ENCODE results near the gene GREM1. TPM values are rescaled to one million over a fixed set of nuclear protein-coding genes. Genes with fewer than 3 reads are reported as not detected.

The GREM1 gene
- total and polyA plus RNA-seq, 2 of the 8 experiments (the other 6 are each of a cell fraction or from before 2014, with no cell fraction given): 0.12 to 1.1 TPM

DNA sequence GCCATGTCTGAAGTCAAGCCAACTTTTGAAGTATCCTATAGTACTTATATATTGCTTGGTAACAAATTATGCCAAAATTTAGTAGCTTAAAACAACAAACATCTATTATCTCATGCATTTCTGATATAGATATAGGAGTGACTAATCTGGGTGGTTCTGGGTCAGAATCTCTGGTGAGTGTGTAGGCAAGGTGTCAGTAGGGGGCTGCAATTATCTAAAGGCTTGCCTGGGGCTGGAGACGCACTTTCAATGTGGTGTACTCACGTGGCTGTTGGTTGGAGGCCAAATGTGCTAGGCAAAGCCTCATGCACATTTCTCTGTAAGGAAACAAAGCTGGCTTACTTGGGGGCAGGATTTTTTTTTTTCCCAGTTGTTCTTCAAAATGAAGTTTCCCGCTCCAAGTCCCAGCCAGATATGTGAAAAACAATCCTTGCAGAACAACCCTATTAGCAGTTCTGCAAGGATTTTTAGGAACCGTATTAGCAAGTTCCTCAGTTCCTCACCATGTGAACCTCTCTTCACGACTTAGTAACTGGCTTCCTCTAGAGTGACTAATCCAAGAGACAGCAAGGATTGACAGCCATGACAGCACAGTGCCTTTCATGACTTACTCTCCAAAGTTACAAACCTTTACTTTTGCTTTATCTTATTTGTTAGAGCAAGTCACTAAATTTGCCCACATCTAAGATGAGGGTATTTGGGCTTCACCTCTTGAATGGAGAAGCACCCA lies 25.8 kb downstream of the GREM1 start:
- WGBS, 2 experiments (ENCODE audit: extremely low coverage in 1 of 2, insufficient coverage in 1 of 2, insufficient read length in 1 of 2, insufficient replicate concordance in 2 of 2, low coverage in 1 of 2, low lambda C conversion rate in 2 of 2, missing lambda C conversion rate in 1 of 2): 78% methylated on average over 5 of the region's 5 CpGs; no CpG with 5 or more reads in 1 of the 2 experiments
- CTCF ChIA-PET (ENCODE audit: partially characterized antibody): interaction anchor here (0.6 to 0.8 kb wide), 2 partner anchors 19 to 431 kb away, joined by 3 to 4 read pairs; no protein-coding TSS in a partner anchor
- no peak for FAIRE-seq
- TF ChIP-seq NANOG (IDR thresholded peaks at IDR 0.05; ENCODE audit: insufficient read depth, low read depth, low read length, poor library complexity, severe bottlenecking) (no peak), RBBP5 (IDR thresholded peaks at IDR 0.05; ENCODE audit: borderline replicate concordance, low read depth, low read length) (no peak), POU5F1 (IDR thresholded peaks at IDR 0.05; ENCODE audit: low read depth, low read length) (no peak), CBX8 (IDR thresholded peaks at IDR 0.05; ENCODE audit: borderline replicate concordance, low read depth, low read length) (no peak), ZNF274 (IDR thresholded peaks at IDR 0.05; ENCODE audit: borderline replicate concordance, extremely low read depth, low read length) (no peak), HDAC6 (IDR thresholded peaks at IDR 0.05; ENCODE audit: low read depth, low read length) (no peak), SP2 (IDR thresholded peaks at IDR 0.05; ENCODE audit: low read length) (no peak), EGR1 (IDR thresholded peaks at IDR 0.05; ENCODE audit: borderline replicate concordance, low read depth, low read length) (no peak), KDM1A (IDR thresholded peaks at IDR 0.05; ENCODE audit: borderline replicate concordance, low read length) (no peak), CHD1 (IDR thresholded peaks at IDR 0.05; ENCODE audit: low read depth, low read length) (no peak), EZH2 (IDR thresholded peaks at IDR 0.05; ENCODE audit: low read depth, low read length, severe bottlenecking) (no peak)

More for the DNA sequence above, 25.8 kb downstream of the GREM1 start:
- H3K36me3 ChIP-seq (ENCODE audit: control insufficient read depth in 2 of 4, insufficient read depth in 4 of 4, low read length in 3 of 4): no peaks in the 10 kb centered on the region
- no peak overlapping the region for H3K4me3 ChIP-seq (ENCODE audit: extremely low read depth in 1 of 4, insufficient read depth in 2 of 4, low read depth in 3 of 4, low read length in 4 of 4)
- H3K27me3 ChIP-seq (replicated peaks in 1 of 4; ENCODE audit: control insufficient read depth in 3 of 4, extremely low read depth in 1 of 4, insufficient read depth in 3 of 4, low read length in 3 of 4): no peaks in the 10 kb centered on the region
- H4K5ac ChIP-seq (ENCODE audit: insufficient read length, low read depth, low read length): no peak overlapping the region
- no peak overlapping the region for H3K56ac ChIP-seq (replicated peaks; ENCODE audit: insufficient read length, low read depth, low read length)
- no peaks in the 10 kb centered on the region for H3K79me2 ChIP-seq (ENCODE audit: control insufficient read depth in 1 of 2, insufficient read depth in 2 of 2, low read length in 2 of 2)
- no peak overlapping the region for H3K9ac ChIP-seq (replicated peaks in 1 of 4; ENCODE audit: extremely low read depth in 1 of 4, low read depth in 3 of 4, low read length in 3 of 4)
- no peak overlapping the region for H2AFZ ChIP-seq (ENCODE audit: low read length)
- H3K4me2 ChIP-seq (ENCODE audit: insufficient read depth in 1 of 2, low read depth in 2 of 2, low read length in 2 of 2): no peak overlapping the region
- H3K23ac ChIP-seq (ENCODE audit: insufficient read length): no peak overlapping the region
- no peak overlapping the region for H3K14ac ChIP-seq (ENCODE audit: insufficient read length)
- H2BK5ac ChIP-seq (ENCODE audit: low read depth, low read length): no peak overlapping the region
- no peak overlapping the region for H2BK120ac ChIP-seq (replicated peaks; ENCODE audit: low read depth, low read length)
- no peak for DNase-seq (ENCODE audit: low read depth in 1 of 2, low spot score in 2 of 2)
- H3K27ac ChIP-seq (ENCODE audit: low read depth, low read length): no peak overlapping the region
- H4K20me1 ChIP-seq (replicated peaks in 1 of 2; ENCODE audit: control insufficient read depth in 1 of 2, insufficient read depth in 2 of 2, low read length in 2 of 2): no peaks in the 10 kb centered on the region
- 0 out of 4 replicates have a peak, but pooled peaks cover 0 to 2% of the 10 kb centered on the region in 2 experiments for H3K9me3 ChIP-seq (ENCODE audit: insufficient read depth in 2 of 2, low read depth in 1 of 2, low read length in 1 of 2)
- no peaks in the 10 kb centered on the region for H3K79me1 ChIP-seq (ENCODE audit: low read depth, low read length)
- POLR2A ChIA-PET (ENCODE audit: partially characterized antibody): no interaction called here
- H2BK12ac ChIP-seq (ENCODE audit: low read depth, low read length): no peak overlapping the region
- no peak overlapping the region for H2BK15ac ChIP-seq (ENCODE audit: low read length)
- H3K4ac ChIP-seq (replicated peaks; ENCODE audit: insufficient read length, low read depth, low read length): no peak overlapping the region
- no peak overlapping the region for H2BK20ac ChIP-seq (ENCODE audit: low read length)
- H3K4me1 ChIP-seq (replicated peaks in 1 of 4; ENCODE audit: control insufficient read depth in 3 of 4, insufficient read depth in 4 of 4, low read length in 3 of 4): peaks cover 0 to 4% (median 1%) of the 10 kb centered on the region in 4 experiments; a peak in 2 of 7 replicates
- H4K91ac ChIP-seq (replicated peaks; ENCODE audit: insufficient read length, low read length): no peak overlapping the region
- H3K23me2 ChIP-seq (ENCODE audit: low read depth, low read length): 0 out of 2 replicates have a peak, but pooled peaks cover 1% of the 10 kb centered on the region
- H2AK5ac ChIP-seq (ENCODE audit: low read depth, low read length): no peak overlapping the region
- H3K18ac ChIP-seq (ENCODE audit: extremely low read depth, low read length): no peak overlapping the region
- no peak overlapping the region for H4K8ac ChIP-seq (ENCODE audit: extremely low read depth, insufficient read depth, low read length)

Data from H1 (cell line).